Fibroblast of the aortic adventitia (primary cell): ENCODE measurements around the gene BEND3. TPM values are rescaled to one million over a fixed set of nuclear protein-coding genes. Genes with fewer than 3 reads are reported as not detected.

Source experiments
- DNase-seq: peaks from one replicate; pipeline ENCODE4 v3.0.0-alpha.2; 2010; ENCODE audit warnings: low read depth
- H3K4me3 ChIP-seq: 2 replicates; pipeline ENCODE4 v1.5.1; 2011; ENCODE audit warnings: low read depth, mild to moderate bottlenecking, control low read depth, low read length, moderate library complexity
- CTCF ChIP-seq: IDR thresholded peaks from 2 replicates; pipeline ENCODE4 v1.5.1; 2011; ENCODE audit warnings: mild to moderate bottlenecking, low read length, control low read depth, inconsistent platforms; ENCODE audit not compliant: insufficient read depth
- total RNA-seq: library from RNA; depleted of rRNA; stranded (reverse); fragments of >200 nt; gene quantifications from 2 replicates; pipeline ENCODE4 v1.2.3, GENCODE V29; 2012; ENCODE audit warnings: low replicate concordance

The BEND3 gene
- total RNA-seq, 1 donor = 1.9 TPM

GRCh38 chr6:107061125-107062020, 53.9 kb downstream of the BEND3 start:
- no peak for TF ChIP-seq CTCF
- DNase-seq = no peak
- no peak overlapping the region for H3K4me3 ChIP-seq

DNA sequence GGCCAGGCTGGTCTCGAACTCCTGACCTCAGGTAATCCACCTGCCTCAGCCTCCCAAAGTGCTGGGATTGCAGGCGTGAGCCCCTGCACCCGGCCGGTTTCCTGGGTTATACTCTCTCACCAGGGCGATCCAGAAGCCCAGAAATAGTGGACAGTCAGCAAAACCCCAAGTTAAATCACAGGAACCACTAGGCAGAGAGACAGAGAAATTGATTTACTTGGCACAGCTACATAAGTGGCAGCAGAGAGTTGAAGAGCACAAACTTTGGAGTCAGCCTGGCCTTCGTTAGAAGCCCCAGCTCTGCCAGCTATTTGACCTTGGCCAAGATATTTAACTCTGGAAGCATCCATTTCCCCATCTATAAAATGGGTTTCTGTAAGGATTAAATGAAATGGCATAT, 54.6 kb downstream of the BEND3 start:
- no peak for TF ChIP-seq CTCF
- no peak for DNase-seq
- H3K4me3 ChIP-seq = no peak overlapping the region

- no peak for DNase-seq
- H3K4me3 ChIP-seq = no peak overlapping the region
- no peak for TF ChIP-seq CTCF
Observed at GRCh38 chr6:107059606-107060005, 55.7 kb downstream of the BEND3 start.

DNA sequence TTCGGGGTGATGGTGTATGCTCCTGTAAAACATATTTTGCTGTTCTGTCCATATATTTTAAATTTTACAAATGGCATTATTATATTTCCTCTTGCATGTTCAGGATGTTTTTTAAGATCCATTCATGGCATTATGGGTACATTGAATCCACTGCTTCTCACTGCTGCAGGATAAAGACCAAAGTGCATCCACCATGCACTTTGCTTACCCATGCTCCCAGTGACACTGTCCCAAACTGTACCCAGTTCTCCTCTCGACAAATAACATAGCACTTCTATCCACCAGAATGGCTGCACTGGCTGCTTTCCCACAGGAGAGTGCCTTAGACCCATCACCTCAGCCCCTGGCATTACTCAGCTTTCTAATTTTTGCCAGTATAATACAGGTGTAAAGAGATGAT, 57.6 kb downstream of the BEND3 start:
- no peak for DNase-seq
- H3K4me3 ChIP-seq = no peak overlapping the region
- no peak for TF ChIP-seq CTCF

- DNase-seq = peak; percentile 11
- TF ChIP-seq CTCF = no peak
- H3K4me3 ChIP-seq = no peak overlapping the region
Observed at GRCh38 chr6:107056796-107057195, 58.5 kb downstream of the BEND3 start.

GRCh38 chr6:107047807-107048206, 67.5 kb downstream of the BEND3 start:
- no peak overlapping the region for H3K4me3 ChIP-seq
- TF ChIP-seq CTCF = no peak
- no peak for DNase-seq
